CD4-positive, alpha-beta T cell treated with Interleukin-1 beta for 1 hour (primary cell): ENCODE measurements around the gene PAN3.
A peak's percentile ranks its signal among the peaks of the same experiment; 100 is the strongest.
"Not testable (repeated sequence)": the region's sequence is repeated elsewhere in the genome, so short reads cannot be mapped to it uniquely, and the experiment has no call there.

Experiments used
- DNase-seq, 2 donors: peaks; one replicate each; pipeline ENCODE4 v3.0.0-alpha.2; 2020 to 2022

Gene PAN3, protein sequence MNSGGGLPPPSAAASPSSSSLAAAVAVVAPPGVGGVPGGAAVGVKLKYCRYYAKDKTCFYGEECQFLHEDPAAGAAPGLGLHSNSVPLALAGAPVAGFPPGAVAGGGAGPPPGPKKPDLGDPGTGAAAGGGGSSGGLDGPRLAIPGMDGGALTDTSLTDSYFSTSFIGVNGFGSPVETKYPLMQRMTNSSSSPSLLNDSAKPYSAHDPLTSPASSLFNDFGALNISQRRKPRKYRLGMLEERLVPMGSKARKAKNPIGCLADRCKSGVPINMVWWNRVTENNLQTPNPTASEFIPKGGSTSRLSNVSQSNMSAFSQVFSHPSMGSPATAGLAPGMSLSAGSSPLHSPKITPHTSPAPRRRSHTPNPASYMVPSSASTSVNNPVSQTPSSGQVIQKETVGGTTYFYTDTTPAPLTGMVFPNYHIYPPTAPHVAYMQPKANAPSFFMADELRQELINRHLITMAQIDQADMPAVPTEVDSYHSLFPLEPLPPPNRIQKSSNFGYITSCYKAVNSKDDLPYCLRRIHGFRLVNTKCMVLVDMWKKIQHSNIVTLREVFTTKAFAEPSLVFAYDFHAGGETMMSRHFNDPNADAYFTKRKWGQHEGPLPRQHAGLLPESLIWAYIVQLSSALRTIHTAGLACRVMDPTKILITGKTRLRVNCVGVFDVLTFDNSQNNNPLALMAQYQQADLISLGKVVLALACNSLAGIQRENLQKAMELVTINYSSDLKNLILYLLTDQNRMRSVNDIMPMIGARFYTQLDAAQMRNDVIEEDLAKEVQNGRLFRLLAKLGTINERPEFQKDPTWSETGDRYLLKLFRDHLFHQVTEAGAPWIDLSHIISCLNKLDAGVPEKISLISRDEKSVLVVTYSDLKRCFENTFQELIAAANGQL

DNA sequence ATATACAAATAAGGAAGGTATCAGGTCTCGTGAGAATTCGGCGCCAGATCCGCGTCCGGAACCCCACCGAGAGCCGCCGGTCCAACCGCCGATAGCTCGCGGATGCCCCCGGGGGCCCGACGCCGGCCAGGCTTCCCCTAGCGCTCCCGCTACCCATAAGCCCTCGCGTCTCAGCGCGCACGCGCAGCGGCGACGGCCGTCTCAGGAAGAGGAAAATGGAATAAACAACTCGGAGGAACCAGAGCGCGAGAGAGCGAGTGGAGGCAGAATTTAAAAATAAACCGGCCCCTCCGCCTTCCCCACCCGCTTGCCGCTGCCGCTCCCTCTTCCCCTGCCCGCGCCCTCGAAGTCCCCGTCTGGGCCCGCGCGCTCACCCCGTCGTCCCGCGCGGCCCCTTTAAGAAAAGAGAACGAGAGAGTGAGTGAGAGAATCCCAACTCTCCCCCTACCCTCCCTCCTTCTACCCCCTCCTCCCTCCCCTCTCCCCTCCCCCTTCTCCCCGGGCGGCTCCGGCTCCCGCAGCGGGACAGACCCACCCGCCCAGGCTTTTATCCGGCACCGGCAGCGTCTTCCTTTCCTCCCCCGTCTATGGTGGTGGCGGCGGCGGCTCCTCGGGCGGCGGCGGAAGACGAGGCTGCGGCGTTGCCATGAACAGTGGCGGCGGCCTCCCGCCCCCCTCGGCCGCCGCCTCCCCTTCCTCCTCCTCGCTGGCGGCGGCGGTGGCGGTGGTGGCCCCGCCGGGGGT, at the start of gene PAN3:
TSS of gene PAN3 (plus strand) at position 534 of the 744 bp plus-strand sequence. CDS start at position 647, 113 bp downstream.
- DNase-seq = peak; percentile 94

DNA sequence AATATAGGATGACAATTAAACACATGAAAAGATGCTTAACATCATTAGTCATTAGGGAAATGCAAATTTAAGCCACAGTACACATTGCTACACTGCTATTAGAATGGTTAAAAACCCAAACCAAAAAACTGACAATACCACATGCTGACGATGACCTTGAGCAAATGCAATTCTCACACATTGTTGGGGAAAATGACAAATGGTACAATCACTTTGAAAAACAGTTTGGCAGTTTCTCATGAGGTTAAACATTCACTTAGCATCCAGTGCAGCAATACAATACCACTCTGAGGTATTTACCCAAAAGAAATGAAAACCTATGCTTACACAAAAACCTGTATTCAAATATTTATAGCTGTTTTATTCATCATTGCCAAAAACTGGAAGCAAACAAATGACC, 49.3 kb upstream of the PAN3 start:
- no peak for DNase-seq

DNA sequence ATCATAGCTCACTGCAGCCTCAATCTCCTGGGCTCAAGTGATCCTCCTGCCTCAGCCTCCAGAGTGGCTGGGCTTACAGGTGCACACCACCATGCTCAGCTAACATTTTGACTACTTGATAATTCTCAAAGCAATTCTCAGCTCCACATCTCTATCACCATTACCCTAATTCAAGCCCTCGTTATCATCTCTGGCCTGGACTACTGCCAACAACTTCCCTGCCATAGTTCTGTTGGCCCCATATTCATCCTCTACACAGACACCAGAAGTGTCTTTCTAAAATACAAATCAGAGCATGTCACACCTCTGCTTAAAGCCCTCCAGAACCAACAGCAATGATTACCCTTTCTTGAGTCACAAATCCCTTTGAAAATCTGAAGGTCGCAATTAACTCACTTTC, 45.9 kb upstream of the PAN3 start:
- no peak for DNase-seq

DNA sequence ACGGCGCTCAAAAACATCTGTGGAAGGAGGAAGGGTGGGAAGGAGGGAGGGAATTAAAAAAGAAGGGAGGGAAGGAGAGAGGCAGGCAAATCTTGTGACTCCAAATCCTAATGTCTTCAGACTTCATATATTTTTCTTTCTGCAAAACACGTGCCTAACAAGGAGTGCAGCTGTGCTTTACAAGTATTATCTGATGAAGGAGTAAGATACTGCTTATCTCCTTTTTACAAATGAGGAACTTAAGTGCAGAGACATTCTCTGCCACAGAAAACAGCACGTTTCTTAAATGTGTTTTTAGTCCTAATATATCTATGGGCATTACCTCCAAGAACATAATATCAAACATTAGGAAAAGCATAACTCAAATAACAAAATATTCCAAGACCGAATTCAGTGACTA, 44.5 kb upstream of the PAN3 start:
- no peak for DNase-seq

DNA sequence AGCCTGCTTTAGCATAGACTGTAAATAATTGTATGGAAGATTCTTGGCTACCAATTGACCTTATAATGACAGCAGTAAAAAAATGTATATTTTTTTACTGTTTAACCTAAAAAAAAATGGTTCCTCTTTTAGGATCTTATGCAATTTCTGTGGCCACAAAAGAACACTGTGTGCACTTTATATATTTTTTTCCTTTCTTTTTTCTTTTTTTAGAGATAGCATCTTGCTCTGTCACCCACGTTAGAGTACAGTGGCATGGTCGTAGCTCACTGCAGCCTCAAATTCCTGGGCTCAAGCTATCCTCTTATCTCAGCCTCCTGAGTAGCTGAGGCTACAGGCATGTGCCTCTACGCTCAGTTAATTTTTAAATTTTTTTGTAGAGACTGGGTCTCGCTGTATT, 44.0 kb upstream of the PAN3 start:
- DNase-seq = no peak

DNA sequence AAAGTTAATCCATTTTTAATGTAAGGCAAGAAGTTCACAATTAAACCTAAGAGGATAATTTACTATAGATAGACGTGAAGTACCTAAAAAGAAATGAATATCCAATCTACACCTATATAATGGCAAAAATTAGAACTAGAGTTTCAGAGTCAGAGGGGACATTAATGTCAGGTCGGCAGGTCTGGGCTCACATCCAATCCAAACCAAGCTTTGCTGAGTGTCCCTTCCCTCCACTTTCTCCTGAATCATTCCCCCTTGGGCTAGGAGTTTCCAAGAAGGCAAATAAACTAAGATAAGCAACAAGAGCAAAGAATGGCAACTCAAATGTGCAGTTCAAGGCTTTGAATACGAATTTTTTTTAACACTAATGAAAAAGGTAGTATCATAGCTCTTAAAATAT, 40.8 kb upstream of the PAN3 start:
- no peak for DNase-seq

DNA sequence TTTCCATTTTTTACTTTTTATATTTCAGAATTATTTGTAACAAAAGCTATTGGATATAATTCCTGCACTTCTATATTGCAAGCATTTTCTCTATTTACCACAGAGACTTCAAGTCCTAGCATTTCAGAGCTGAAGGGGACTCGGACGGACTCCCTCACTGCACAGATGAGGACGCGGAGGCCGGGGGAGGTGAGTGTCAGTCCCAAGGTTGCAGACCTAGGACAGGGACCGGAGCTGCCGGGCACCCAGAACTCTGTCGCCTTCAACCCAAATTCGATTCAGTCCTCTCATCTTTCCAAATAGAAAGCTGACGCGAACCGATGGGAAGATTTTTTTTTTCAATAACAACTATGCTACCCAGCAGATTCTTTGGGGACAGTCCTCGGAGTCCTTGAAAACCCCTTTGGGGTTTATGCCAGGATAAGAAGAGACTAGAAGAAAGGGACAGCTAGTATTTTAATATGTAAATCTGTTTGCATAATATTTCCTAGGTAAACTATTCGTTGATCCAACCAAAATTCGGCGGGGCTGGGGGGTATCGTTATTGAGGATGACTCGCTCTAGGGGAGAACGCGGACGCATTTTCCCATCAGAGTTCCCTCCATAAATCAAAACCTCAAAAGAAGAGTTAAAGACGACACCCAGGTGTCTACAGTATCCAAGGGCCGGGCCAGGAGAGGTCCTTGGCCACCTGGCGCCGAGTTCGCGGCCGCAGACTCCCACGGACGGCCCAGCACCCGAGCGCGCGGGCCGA, 38.8 kb upstream of the PAN3 start:
- DNase-seq = no peak

DNA sequence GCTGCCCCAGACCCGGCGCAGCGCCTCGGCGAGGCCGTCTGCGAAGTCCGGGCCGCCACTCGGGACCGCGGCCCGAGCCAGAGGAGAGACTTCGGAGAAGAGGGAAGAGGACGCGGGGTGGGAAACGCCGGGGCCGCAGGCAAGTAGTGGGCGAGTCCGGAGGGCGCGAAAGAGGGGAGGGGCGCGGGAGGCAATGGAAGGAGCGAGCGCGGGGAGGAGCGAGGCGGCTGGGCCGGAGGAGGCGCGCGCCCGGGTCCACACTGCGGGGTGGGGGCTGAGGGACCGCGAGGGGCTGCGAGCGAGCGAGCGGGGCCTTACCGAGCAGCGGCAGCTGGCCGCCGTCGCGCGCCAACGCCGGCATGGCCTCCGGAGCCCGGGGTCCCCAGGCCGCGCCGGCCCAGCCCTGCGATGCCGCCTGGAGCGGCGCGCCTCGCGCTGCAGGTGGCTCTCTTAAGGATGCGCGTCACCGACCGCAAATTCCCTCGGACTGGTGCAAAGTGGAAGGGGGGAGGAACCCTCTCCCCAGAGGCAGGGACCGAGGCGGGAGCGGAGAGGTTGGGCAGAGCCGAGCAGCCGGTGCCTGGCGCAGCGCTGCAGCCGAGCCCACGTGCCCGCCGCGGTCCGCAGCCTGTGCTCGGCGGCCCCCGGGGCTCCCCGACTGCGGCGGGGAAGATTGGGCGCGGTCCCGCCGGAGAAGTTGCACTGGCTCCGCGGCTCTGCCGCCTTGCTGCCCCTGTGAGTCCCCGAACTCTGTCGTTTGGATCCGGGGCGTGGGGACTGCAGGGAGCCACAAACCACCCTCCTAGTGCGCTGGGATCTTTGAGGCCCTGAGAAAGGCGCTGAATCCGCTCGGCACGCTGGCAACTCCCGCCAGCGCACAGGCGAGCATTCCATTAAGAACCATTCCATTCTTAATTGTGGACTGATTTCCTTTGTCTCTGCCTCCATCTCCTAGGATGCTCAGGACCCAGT, 37.9 kb upstream of the PAN3 start, which contains the start of gene FLT3:
TSS of gene FLT3 (minus strand) at position 427 of the 972 bp plus-strand sequence. CDS start at position 361, 66 bp downstream.
- peak; percentile 31 to 53 for DNase-seq

DNA sequence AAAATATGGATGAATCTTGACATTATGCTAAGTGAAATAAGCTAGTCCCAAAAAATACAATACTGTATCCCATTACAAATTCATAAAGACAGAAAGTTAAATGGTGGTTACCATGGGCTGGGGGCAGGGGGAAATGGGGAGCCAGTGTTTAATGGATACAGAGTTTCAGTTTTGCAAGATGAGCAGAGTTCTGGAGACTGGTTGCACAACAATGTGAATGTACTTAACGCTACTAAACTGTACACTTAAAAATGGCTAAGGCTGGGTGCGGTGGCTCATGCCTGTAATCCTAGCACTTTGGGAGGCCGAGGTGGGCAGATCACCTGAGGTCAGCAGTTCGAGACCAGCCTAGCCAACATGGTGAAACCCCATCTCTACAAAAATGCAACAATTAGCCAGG, 36.5 kb upstream of the PAN3 start:
- DNase-seq = not testable (repeated sequence)

DNA sequence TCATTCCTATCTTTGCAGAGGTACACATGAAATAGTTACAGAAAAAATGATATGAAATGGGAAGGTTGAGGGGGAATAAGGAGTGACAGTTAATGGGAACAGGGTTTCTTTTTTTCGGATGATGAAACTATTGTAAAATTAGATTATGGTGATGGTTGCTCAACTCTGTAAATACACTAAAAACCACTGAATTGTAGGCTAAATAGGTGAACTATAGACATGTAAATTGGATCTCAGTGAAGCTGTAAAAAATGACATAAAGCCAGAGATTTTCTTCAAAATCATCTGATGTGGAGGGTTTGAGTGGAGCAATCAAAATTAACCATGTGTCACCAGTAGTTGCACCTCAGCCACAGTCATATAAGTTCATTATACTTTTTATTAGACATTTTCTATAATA, 31.4 kb upstream of the PAN3 start:
- no peak for DNase-seq

DNA sequence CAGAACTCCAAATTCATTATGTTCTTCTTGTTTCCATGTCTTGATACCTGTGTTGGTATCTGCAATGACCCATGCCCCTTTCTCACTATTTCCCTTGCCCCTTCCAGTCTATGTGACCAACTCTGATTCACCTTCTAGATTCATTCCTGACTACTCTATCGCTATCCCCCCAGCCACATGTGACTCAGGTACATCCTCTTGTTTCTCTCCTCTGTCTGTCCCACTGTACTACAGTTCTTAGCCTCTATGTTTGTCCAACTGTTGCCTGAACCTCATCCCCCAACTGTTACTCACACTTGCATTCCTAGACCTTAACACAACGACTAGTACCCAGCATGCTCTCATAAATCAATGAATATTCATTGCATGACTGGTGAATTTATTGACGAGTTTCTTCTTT, 27.9 kb upstream of the PAN3 start:
- no peak for DNase-seq

DNA sequence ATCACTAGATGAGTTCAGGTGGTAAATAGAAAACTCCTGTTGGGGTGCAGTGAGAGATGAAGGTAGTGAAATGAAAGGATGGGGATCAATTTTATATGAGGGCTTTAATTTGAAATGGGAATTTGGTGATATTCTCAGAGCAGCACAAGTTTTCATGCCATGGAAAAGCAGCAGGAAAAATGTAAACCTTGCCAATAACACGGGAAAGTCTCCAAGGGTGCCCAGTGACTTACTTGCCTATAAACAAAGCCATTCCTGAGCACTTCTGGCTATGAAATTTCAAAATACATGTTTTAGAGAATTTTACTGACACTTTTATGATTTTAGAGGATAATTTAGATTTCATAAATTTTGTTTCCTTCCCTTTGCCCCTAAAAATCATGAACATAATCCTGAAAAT, 21.6 kb upstream of the PAN3 start:
- DNase-seq = no peak

DNA sequence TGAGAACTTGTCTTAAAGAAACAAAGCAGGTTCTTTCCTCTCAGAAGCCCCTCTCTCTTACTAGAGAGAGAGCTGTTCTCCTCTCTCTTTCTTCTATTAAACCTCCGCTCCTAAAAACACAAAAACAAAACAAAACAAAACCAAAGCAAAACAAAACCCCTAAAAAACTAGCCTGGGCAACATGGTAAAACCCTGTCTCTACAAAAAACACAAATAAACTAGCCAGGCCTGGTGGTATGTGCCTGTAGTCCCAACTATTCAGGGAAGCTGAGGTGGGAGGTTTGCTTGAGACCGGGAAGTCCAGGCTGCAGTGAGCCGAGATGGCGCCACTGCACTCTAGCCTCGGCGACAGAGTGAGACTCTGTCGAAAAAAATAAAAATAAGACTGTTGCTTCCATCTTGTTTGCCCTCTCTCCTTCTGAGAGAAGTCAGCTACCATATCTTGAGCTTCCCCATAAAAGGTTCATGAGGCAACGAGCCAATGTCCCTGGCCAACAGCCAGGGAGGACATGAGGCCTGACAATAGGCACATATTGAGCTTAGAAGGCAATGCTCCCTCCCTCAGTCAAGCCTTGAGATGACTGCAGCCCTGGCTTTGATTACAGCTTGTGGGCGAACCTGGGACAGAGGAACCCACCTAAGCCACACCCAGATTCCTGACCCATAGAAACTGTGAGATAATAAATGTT, 20.5 kb upstream of the PAN3 start:
- DNase-seq = no peak

DNA sequence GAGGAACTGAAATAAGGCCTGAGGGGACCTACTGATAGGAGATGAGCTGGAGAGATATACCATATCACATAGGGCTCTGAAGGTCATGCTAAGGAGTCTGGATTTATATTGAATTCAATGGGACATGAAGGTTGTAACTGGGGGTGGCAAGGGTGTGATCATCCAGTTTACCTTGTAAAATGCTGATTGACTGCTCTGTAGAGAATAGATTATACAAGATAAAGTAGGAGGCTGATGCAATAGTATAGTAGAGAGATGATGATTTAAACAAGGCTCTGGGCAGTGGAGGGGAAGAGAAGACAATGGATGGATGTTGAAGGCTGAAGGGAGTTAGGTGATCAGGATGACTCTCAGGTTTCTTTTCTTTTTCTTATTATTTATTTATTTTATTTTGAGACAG, 18.0 kb upstream of the PAN3 start:
- no peak for DNase-seq

DNA sequence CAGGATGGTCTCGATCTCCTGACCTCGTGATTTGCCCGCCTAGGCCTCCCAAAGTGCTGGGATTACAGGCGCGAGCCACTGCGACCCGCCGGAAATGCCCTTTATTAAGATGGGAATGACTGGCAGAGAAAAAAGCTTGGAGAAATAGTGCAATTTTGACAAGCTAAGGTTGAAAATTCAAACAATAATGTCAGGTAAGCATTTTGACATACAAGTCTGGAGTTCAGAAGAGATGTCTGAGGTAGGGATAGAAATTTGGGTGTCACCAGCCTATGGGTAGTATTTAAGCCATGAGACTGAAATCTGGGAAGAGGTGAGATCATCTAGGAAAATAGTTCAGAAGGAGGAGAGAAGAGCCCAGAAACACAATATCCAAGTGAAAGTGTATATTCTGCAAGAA, 17.1 kb upstream of the PAN3 start:
- no peak for DNase-seq

DNA sequence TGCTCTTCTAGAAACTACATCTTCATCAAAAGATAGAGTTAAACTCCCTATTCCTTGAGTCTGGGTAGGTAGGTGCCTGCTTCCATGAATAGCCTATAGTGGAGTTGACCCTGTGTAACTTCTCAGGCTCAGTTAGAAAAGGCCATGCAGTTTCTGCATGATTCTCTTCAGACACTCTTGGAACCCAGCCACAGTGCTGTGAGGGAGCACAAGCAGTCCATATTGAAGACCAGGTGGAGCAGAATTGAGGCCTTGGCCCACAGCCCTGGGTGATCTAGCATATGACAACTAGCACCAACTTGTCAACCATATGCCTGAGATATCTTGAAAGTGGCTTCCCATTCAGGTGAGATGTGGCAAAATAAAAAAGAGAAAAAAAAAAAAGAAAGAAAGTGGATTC, 10.3 kb upstream of the PAN3 start:
- no peak for DNase-seq

DNA sequence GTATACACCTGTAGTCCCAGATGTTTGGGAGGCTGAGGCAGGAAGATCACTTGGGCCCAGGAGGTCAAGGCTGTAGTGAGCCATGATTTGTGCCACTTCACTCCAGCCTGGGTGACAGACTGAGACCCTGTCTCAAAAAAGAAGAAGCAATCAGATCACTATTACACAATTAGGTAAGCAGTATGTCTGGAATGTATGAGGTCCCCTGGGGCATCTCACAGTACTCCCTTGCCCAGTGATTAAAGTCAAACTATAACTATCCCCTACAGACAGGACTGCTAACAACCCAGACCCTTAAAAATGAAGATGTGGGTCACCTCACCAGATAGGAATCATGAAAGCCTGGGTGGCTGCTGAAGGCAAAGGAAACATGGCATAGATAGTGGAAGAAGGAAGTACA, 9.4 kb upstream of the PAN3 start:
- DNase-seq = no peak

DNA sequence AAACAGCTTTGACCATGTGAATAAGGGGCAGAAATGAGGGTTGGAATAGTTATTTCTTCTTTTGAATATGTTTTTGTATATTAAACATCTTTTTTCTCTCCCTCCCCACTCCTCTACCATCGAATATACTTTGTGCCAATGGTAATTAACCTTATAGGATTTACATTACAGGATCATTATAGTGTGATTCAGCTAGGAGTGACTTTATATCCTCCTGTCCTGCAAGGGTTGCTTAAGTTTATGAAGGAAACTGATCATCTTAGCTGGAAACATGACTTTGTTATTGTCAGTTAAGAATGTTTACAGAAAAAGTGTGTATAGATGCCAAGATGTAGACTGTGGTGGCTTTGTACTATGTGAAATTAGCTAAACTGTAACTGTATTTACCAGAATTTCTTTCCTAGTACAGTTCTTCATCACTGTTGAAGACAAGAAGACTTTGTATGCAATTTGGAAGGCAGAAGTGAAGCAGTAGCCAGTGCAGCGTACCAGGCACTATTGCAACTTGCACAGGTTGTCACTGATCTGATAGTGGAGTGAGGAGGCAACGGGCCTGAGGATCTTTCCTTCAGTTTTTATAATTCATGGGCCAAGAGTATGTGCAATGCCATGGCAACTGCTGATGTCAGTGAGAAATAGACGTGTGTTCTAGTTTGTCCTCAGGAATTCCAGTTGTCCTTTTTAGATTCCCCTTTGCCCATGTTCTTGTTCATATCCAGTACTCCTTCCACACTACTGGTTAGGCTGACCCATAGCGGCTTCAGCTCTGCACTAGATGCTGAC, 8.2 kb upstream of the PAN3 start:
- no peak for DNase-seq

DNA sequence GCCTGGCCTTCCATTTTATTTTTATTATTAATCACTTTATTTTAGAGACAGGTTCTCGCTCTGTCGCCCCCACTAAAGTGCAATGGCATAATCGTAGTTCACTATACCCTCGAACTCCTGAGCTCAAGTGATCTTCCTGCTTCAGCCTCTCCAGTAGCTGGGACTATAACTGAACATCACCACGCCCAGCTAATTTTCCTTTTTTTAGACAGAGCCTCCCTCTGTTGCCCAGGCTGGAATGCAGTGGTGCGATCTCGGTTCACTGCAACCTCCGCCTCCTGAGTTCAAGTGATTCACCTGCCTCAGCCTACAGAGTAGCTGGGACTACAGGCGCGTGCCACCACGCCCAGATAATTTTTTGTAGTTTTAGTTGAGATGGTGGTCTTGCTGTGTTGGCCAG, 6.7 kb upstream of the PAN3 start:
- DNase-seq = no peak

DNA sequence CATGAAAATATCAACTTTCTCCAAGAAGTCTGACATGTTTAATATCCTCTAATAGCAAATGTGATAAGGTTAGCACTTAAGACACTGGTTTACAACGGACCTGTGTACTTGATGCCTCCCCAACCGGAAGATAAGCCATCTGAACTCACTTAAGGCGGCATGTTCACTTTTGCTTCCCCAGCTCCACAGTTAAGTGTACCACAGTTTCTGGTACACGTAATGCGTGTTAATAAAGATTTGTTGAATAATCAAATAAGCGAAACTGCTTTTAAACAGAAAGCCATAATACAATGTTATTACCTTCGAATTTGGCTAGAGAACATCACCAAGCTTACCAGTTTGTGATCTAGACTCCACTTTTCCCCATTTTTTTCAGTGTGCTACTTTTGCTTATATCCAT, 1.4 kb upstream of the PAN3 start:
- peak; percentile 4 to 27 for DNase-seq
